GM21381 (cell line): ENCODE data around the gene ARHGAP15.

Experiments
- ATAC-seq: cut with Tn5 transposase; IDR thresholded peaks from one replicate; pipeline ENCODE4 v1.9.1; 2021; ENCODE audit warnings: mild to moderate bottlenecking, moderate library complexity; ENCODE audit not compliant: unreplicated experiment

ARHGAP15 gene

GRCh38 chr2:143392358-143392757, 263.1 kb downstream of the ARHGAP15 start:
- ATAC-seq, result no peak

GRCh38 chr2:143394062-143394461, 264.8 kb downstream of the ARHGAP15 start:
- no peak for ATAC-seq

GRCh38 chr2:143397884-143398614, 268.8 kb downstream of the ARHGAP15 start:
- peak; percentile 70 for ATAC-seq

- ATAC-seq, result no peak
Observed at GRCh38 chr2:143398781-143399180, 269.6 kb downstream of the ARHGAP15 start.

- ATAC-seq, result no peak
Observed at GRCh38 chr2:143399631-143400069, 270.4 kb downstream of the ARHGAP15 start.

DNA sequence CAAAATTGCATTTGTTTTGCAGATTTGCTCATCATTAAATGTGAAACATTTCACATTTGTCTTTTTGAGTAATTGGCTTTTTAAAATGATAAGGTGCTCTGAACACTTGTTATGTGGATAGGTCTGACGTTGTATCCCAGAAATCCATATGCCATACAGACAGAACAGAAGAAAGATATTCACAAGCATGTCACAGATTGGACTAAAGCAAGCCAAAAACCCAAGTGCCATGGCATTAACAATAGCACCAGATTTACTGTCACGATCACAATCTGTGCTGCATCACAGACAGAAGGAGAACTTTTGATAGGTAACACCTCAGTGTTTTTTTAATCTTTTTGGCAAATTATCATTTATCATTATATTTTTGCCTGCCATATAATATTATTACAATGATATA, 272.6 kb downstream of the ARHGAP15 start:
- no peak for ATAC-seq

DNA sequence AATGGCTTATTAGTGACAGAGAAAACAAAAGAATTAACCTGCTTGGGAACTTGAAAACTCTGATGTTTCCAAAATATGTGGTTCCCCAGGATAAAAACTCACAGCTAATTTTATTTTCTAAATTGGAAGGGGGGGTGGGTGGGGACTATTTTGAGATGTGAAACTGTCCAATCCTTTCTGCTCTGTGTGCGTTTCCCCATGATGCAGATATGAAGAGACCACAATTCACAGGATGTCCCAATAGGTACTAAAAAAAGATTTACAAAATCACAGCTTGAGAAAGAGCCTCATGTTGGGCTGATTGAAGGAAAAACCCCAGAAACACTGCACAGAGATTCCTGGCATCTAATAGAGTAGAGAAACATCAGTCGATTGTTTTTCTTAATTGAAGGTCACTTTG, 273.2 kb downstream of the ARHGAP15 start:
- no peak for ATAC-seq

- ATAC-seq, result no peak
Observed at GRCh38 chr2:143410082-143410897, 281.1 kb downstream of the ARHGAP15 start.

- no peak for ATAC-seq
Observed at GRCh38 chr2:143415571-143415970, 286.4 kb downstream of the ARHGAP15 start.

DNA sequence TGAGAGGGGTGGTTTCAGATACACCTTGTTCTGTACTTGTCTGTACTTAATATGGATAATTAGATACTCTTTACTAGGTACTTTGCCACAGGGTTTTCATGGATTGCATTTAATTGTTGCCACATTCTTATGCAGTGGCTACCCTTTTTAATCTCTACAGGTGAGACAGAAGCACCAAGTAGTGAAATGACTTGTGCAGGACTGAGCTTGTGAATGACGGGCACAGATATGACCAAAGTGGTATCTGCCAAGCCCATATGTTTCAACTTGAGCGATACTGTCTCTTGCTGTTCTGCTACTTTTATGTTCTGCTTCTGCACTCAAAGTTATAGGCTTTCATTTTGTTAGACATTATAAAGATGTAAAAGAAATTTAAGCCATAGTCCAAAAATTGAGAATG, 288.2 kb downstream of the ARHGAP15 start:
- ATAC-seq, result no peak

- no peak for ATAC-seq
Observed at GRCh38 chr2:143420313-143420712, 291.1 kb downstream of the ARHGAP15 start.

- ATAC-seq, result peak; percentile 95
Observed at GRCh38 chr2:143422681-143423080, 293.5 kb downstream of the ARHGAP15 start.

DNA sequence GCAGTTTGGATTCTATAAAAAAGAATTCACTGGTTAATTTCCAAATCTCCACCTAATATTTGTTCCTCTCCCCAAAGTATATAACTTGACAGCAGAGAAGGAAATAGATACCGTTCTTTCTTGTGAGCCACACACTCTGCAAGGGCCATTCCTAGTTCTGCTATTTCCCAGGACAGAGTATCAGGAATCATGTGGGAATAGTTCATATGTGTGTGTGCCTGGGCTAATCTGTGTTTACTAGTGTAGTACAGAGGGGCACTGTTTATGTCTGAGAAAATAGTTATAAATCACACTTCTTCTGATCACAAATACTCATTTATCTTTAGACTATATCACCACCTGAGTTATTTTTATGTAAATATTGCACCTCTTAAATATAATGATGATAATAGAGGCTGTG, 296.7 kb downstream of the ARHGAP15 start:
- ATAC-seq, result no peak

DNA sequence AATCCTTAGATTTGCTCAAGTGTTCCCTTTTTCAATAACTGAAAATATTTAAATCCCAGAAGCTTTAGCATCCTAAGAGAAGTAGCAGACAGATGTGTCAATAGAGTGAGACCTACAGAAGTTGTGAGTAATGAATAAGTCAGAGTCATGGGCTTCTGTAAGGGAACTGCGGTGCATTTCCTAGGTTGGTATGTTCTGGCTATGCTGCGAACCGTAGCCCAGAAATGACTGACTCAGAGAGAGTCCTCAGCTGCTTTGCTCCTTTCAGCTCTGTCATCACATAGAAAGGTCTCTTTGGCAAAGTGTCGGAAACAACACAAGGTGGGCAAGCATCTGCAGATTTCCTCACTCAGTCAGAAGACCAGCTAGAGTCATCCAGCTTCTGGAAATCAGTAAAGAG, 297.1 kb downstream of the ARHGAP15 start:
- ATAC-seq, result no peak

DNA sequence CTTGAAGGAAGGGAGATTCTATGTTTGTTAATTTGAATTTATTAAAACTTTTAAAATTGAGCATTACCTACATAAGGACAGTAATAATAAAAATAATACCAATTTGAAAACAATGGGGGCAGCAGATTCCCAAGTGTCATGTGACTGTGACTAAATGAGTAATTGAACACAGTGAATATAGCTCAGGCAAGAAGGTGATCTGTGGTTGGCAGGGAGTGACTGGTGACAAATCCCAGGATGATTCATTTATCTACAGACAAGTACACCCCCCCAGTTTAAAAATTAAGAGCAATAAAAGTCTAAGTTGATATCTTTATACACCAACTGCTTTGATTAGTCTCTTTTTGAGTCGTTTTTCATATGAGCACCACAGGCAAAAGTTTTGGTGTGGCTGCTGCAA, 299.5 kb downstream of the ARHGAP15 start:
- ATAC-seq, result no peak

DNA sequence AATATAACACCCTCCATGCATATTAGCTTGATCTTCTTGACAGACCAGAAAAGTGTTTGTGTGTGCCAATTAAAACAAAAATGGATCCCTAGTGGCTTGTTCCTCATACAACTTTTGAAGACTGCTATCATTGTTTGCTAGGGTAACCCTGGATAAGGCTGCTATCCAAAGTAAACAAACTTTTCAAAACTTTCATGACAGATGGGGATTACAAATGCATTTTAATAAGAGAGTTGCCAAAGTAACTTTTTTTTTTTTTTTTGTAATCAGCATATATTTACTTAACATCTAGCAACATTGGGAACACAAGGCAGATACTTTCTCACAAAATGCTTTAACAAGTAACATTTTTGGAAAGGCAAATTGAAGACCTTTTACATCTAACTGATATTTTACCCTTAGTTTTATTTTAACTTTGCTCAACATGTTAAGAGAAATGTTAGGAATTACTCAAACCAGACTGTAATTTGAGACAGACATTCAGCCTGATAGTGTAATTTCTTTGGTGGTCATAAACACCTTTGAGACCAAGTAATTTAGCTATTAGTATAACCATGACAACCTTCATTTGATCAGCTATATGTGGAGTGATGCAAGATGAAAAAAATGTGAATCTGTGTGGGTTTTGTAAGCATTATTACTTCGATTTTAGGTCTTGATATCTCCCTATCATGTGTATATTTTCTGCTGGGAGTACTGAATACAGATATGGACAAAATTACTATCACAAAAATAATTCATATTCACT, 300.9 kb downstream of the ARHGAP15 start:
- no peak for ATAC-seq

- ATAC-seq, result no peak
Observed at GRCh38 chr2:143431316-143431715, 302.1 kb downstream of the ARHGAP15 start.

GRCh38 chr2:143433251-143433650, 304.0 kb downstream of the ARHGAP15 start:
- ATAC-seq, result no peak

GRCh38 chr2:143433840-143434239, 304.6 kb downstream of the ARHGAP15 start:
- no peak for ATAC-seq

GRCh38 chr2:143434445-143434844, 305.2 kb downstream of the ARHGAP15 start:
- ATAC-seq, result no peak

GRCh38 chr2:143435131-143435530, 305.9 kb downstream of the ARHGAP15 start:
- no peak for ATAC-seq
